Endothelial cell (in vitro differentiated cells): ENCODE results near the gene NMNAT2. TPM values are rescaled to one million over a fixed set of nuclear protein-coding genes. Genes with fewer than 3 reads are reported as not detected.

ENCODE experiments used
- DNase-seq: peaks from one replicate; pipeline ENCODE4 v3.0.0; 2021; ENCODE audit warnings: low spot score
- H3K27ac Mint-ChIP-seq: one replicate; pipeline ENCODE4 v1.8.0; 2021; ENCODE audit warnings: mixed read lengths, inconsistent platforms; ENCODE audit not compliant: unreplicated experiment
- H3K27me3 Mint-ChIP-seq: one replicate; pipeline ENCODE4 v1.8.0; 2021; ENCODE audit warnings: mild to moderate bottlenecking, moderate library complexity, mixed read lengths, inconsistent platforms; ENCODE audit not compliant: unreplicated experiment
- H3K36me3 Mint-ChIP-seq: one replicate; pipeline ENCODE4 v1.8.0; 2021; ENCODE audit warnings: mild to moderate bottlenecking, low read depth, mixed read lengths, inconsistent platforms; ENCODE audit not compliant: unreplicated experiment
- H3K4me1 Mint-ChIP-seq: one replicate; pipeline ENCODE4 v1.8.0; 2021; ENCODE audit warnings: mild to moderate bottlenecking, mixed read lengths, inconsistent platforms; ENCODE audit not compliant: unreplicated experiment
- H3K4me3 Mint-ChIP-seq: one replicate; pipeline ENCODE4 v1.8.0; 2021; ENCODE audit warnings: mild to moderate bottlenecking, mixed read lengths, inconsistent platforms; ENCODE audit not compliant: unreplicated experiment
- H3K9me3 Mint-ChIP-seq: one replicate; pipeline ENCODE4 v1.8.0; 2021; ENCODE audit warnings: mixed read lengths, inconsistent platforms; ENCODE audit not compliant: unreplicated experiment
- total RNA-seq: library from RNA; stranded (reverse); fragmentation: NEBNext Ultra II Directional; extraction: Animal tissue kit (Norgen Biotek cat#: 25700); gene quantifications from one replicate; pipeline ENCODE4 v1.2.1, GENCODE V29; 2021; ENCODE audit not compliant: unreplicated experiment
- TF ChIP-seq, protein P1 (sequence below): fragments of 200-600 bp; sonication (generic); IDR thresholded peaks from one replicate; pipeline ENCODE4 v1.5.0; 2021; ENCODE audit warnings: antibody characterized with exemption; ENCODE audit not compliant: unreplicated experiment

Gene NMNAT2
- total RNA-seq, 1 donor from 2014 or later: 1.7 TPM

DNA sequence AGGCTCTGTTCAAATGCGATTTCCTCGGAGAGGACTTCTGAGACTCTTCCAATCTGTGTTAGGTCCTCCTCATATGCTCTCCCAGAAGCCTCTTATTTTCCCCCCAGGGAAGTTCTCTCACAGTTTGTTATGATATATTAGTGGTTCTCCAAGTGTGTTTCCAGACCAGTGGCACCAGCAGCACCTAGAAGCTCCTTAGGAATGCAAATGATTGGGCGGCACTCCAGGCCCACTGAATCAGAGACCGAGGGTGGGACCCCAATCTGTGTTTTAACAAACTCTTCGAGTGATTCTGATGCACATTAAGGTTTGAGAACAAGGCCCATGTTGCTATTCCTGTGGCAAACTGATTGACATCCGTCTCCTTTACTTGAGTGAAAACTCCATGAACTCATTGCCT lies 63.0 kb downstream of the NMNAT2 start:
- Mint-ChIP-seq H3K9me3 (no peaks in the 10 kb centered on the region), H3K27me3 (no peaks in the 10 kb centered on the region), H3K4me3 (no peak overlapping the region), H3K36me3 (no peaks in the 10 kb centered on the region), H3K27ac (no peak overlapping the region), H3K4me1 (peaks cover 10% of the 10 kb centered on the region)
- TF ChIP-seq, protein P1, sequence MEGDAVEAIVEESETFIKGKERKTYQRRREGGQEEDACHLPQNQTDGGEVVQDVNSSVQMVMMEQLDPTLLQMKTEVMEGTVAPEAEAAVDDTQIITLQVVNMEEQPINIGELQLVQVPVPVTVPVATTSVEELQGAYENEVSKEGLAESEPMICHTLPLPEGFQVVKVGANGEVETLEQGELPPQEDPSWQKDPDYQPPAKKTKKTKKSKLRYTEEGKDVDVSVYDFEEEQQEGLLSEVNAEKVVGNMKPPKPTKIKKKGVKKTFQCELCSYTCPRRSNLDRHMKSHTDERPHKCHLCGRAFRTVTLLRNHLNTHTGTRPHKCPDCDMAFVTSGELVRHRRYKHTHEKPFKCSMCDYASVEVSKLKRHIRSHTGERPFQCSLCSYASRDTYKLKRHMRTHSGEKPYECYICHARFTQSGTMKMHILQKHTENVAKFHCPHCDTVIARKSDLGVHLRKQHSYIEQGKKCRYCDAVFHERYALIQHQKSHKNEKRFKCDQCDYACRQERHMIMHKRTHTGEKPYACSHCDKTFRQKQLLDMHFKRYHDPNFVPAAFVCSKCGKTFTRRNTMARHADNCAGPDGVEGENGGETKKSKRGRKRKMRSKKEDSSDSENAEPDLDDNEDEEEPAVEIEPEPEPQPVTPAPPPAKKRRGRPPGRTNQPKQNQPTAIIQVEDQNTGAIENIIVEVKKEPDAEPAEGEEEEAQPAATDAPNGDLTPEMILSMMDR: no peak
- DNase-seq: no peak

DNA sequence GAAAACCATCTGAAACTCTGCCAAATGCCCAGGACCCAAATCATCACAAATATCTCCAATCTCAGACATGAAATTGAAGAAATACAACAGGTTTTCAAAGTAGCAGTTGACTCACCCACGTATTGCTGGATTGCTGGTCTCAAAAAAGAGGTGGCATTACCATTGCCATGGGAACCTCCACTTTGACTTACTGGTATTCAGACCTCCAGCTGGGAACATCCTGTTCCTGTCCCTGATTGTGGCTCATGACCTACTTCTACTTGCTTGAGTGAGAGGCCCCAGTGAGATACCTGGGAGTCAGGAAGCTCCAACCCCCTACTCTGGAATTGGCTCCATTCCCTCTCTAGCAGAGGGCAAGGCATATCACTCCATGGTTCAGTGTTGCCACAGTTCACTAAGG lies 64.6 kb downstream of the NMNAT2 start:
- H3K9me3 Mint-ChIP-seq: no peaks in the 10 kb centered on the region
- H3K4me3 Mint-ChIP-seq: no peak overlapping the region
- peaks cover 10% of the 10 kb centered on the region for H3K4me1 Mint-ChIP-seq
- DNase-seq: no peak
- no peaks in the 10 kb centered on the region for H3K36me3 Mint-ChIP-seq
- no peak overlapping the region for H3K27ac Mint-ChIP-seq
- TF ChIP-seq, protein P1: no peak
- H3K27me3 Mint-ChIP-seq: no peaks in the 10 kb centered on the region

DNA sequence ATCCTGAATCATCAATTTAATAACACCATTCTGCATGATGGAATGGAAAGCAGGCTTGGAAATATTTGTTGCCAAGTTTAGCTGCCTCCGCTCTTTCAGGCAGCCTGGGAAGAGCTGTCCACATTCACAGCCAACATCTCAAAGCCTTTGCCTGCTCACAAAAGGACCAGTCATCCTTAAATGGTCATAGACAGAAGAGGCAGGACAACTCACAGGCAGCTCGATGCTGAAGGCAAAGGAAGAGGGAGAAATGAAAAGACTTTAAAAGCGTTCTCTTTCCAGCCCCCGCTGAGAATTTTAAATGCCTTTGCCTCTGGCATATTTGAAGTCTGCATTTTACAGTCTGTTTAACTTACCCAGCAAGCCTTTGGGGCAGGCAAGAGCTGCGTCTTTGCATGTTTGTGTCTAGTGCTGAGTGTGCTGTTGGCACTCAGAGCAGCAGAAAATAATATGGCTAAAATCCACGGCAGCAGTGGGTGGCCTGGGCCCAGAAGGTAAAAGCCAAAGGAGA lies 68.9 kb downstream of the NMNAT2 start:
- Mint-ChIP-seq H3K27me3 (no peaks in the 10 kb centered on the region), H3K36me3 (no peaks in the 10 kb centered on the region), H3K4me1 (peaks cover 11% of the 10 kb centered on the region), H3K4me3 (no peak overlapping the region), H3K27ac (no peak overlapping the region), H3K9me3 (no peaks in the 10 kb centered on the region)
- no peak for DNase-seq
- TF ChIP-seq, protein P1: no peak

DNA sequence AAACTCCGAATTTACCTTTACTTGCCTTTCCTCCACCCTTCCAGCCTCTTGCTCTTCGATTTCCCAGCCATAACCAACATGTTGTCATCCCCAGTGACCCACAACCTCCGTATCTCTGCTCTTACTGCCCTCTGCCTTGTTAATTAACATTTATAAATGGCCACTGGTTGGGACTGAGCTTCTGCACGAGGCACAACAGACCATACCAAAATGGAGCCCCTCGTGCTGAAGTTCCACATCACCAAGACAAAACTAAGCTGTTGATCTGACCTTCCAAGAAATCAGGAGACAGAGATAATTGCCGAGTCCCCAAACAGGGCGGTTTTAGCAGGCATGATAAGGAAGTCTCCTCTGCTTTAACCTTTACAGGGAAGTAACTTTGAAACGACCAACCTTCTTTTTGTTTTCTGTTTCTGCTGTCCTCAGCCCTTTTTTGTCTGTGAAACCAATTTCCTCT lies 71.9 kb downstream of the NMNAT2 start:
- no peak for DNase-seq
- TF ChIP-seq, protein P1: no peak
- no peaks in the 10 kb centered on the region for H3K36me3 Mint-ChIP-seq
- H3K4me3 Mint-ChIP-seq: no peak overlapping the region
- H3K9me3 Mint-ChIP-seq: no peaks in the 10 kb centered on the region
- no peak overlapping the region for H3K27ac Mint-ChIP-seq
- H3K4me1 Mint-ChIP-seq: peaks cover 5% of the 10 kb centered on the region
- peaks cover 3% of the 10 kb centered on the region for H3K27me3 Mint-ChIP-seq

DNA sequence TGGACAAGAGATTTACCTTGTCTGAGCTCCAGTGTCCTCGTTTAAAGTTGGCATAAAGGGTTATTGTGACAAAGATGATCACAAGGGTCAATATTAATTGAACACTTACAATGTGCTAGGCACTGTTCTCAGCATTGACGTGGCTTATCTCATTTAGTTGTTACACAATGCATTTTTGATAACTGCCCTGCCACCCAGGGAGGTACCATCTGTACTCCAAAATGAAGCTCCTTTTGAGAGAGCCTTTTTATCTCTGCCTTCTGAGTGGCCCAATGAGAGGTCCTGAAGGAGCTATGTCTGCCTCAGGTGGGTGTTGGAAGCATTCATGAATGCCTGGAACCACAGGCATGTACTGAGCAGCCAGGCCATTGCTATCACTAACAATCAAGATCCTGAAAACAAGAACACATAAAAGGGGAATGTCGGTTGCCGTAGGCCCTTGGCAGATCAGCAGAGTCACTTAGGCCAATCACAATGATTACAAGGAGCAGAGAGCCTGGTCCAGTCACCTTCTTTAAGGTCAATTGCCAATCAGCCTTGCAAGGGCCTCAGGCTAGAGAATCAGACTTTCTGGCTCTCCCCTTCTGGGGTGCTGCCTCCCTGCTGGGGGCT lies 78.5 kb downstream of the NMNAT2 start:
- TF ChIP-seq, protein P1: no peak
- Mint-ChIP-seq H3K27me3 (peaks cover 3% of the 10 kb centered on the region), H3K4me3 (no peak overlapping the region), H3K27ac (no peak overlapping the region), H3K36me3 (no peaks in the 10 kb centered on the region), H3K9me3 (no peaks in the 10 kb centered on the region), H3K4me1 (peaks cover 6% of the 10 kb centered on the region)
- DNase-seq: no peak
